HL-60 (cell line): ENCODE results near the gene SLC24A3.

ENCODE experiments used
- POLR2AphosphoS5 ChIP-seq: IDR thresholded peaks from 2 replicates; pipeline ENCODE4 v1.6.1; 2012; ENCODE audit warnings: low read depth
- SPI1 ChIP-seq: IDR thresholded peaks from 2 replicates; pipeline ENCODE4 v1.6.1; 2012; ENCODE audit warnings: low read depth, mild to moderate bottlenecking, borderline replicate concordance
- TF ChIP-seq, protein P1 (sequence below): IDR thresholded peaks from one replicate; pipeline ENCODE4 v1.5.1; 2011; ENCODE audit warnings: low read length, control low read depth, inconsistent platforms; ENCODE audit not compliant: insufficient read depth

DNA sequence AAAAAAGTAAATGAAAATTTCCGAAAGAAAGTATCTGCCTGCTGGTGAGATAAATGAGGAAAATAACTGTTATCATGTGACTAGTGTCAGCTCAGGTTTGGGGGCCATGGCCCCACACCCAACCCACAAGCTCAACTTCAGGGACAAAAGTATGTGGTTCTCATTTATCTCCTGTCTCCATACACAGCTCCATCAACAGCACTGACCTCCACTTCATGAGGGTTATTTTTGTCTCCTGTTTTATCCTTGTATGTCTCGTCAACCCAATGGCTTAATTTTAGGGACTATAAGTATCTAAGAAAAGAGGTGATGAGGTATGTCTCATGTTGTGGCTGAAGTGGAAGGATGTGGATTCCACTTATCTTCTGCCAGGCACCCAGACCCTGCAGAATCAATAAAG, 274.0 kb downstream of the SLC24A3 start:
- TF ChIP-seq, protein P1, sequence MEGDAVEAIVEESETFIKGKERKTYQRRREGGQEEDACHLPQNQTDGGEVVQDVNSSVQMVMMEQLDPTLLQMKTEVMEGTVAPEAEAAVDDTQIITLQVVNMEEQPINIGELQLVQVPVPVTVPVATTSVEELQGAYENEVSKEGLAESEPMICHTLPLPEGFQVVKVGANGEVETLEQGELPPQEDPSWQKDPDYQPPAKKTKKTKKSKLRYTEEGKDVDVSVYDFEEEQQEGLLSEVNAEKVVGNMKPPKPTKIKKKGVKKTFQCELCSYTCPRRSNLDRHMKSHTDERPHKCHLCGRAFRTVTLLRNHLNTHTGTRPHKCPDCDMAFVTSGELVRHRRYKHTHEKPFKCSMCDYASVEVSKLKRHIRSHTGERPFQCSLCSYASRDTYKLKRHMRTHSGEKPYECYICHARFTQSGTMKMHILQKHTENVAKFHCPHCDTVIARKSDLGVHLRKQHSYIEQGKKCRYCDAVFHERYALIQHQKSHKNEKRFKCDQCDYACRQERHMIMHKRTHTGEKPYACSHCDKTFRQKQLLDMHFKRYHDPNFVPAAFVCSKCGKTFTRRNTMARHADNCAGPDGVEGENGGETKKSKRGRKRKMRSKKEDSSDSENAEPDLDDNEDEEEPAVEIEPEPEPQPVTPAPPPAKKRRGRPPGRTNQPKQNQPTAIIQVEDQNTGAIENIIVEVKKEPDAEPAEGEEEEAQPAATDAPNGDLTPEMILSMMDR = no peak
- TF ChIP-seq SPI1 (no peak), POLR2AphosphoS5 (no peak)
